ENCODE data around the gene ANTXRL.

DNA sequence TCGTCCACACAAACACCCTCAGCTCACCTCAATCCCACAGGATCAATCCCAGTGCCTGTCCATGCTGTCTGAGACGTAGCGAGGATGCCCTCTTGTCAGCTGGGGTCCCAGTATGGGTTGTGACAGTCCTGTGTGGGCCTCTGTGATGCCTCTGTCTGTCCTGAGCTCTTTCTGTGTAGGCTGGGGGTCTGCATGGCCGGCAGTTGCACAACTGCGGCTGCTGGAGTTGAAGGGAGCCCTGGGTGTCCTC lies 12.4 kb downstream of the ANTXRL start:
- no peak for TF ChIP-seq EZH2 (IDR thresholded peaks at IDR 0.05; ENCODE audit: low read depth, unreplicated experiment)
- TF ChIP-seq CREB1 (CRISPR knock-in tag; IDR thresholded peaks at IDR 0.05; ENCODE audit: low read depth) = no peak
- TF ChIP-seq, protein P1, sequence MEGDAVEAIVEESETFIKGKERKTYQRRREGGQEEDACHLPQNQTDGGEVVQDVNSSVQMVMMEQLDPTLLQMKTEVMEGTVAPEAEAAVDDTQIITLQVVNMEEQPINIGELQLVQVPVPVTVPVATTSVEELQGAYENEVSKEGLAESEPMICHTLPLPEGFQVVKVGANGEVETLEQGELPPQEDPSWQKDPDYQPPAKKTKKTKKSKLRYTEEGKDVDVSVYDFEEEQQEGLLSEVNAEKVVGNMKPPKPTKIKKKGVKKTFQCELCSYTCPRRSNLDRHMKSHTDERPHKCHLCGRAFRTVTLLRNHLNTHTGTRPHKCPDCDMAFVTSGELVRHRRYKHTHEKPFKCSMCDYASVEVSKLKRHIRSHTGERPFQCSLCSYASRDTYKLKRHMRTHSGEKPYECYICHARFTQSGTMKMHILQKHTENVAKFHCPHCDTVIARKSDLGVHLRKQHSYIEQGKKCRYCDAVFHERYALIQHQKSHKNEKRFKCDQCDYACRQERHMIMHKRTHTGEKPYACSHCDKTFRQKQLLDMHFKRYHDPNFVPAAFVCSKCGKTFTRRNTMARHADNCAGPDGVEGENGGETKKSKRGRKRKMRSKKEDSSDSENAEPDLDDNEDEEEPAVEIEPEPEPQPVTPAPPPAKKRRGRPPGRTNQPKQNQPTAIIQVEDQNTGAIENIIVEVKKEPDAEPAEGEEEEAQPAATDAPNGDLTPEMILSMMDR (conservative IDR thresholded peaks at IDR 0.05; ENCODE audit: low read depth in 2 of 2) = no peak
- no peak for TF ChIP-seq POLR2AphosphoS5 (IDR thresholded peaks at IDR 0.05; ENCODE audit: low read depth)
- no peak for TF ChIP-seq ZNF331 (CRISPR knock-in tag; IDR thresholded peaks at IDR 0.05; ENCODE audit: low read depth)
- TF ChIP-seq, protein P2, sequence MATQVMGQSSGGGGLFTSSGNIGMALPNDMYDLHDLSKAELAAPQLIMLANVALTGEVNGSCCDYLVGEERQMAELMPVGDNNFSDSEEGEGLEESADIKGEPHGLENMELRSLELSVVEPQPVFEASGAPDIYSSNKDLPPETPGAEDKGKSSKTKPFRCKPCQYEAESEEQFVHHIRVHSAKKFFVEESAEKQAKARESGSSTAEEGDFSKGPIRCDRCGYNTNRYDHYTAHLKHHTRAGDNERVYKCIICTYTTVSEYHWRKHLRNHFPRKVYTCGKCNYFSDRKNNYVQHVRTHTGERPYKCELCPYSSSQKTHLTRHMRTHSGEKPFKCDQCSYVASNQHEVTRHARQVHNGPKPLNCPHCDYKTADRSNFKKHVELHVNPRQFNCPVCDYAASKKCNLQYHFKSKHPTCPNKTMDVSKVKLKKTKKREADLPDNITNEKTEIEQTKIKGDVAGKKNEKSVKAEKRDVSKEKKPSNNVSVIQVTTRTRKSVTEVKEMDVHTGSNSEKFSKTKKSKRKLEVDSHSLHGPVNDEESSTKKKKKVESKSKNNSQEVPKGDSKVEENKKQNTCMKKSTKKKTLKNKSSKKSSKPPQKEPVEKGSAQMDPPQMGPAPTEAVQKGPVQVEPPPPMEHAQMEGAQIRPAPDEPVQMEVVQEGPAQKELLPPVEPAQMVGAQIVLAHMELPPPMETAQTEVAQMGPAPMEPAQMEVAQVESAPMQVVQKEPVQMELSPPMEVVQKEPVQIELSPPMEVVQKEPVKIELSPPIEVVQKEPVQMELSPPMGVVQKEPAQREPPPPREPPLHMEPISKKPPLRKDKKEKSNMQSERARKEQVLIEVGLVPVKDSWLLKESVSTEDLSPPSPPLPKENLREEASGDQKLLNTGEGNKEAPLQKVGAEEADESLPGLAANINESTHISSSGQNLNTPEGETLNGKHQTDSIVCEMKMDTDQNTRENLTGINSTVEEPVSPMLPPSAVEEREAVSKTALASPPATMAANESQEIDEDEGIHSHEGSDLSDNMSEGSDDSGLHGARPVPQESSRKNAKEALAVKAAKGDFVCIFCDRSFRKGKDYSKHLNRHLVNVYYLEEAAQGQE (IDR thresholded peaks at IDR 0.05; ENCODE audit: unreplicated experiment) = no peak
- no peak for TF ChIP-seq EZH2phosphoT487 (IDR thresholded peaks at IDR 0.05; ENCODE audit: unreplicated experiment)

Data from GM23338 (cell line).